Subcutaneous adipose tissue (tissue), 4 donors: ENCODE data around the gene VEGFC. TPM values are rescaled to one million over a fixed set of nuclear protein-coding genes. Genes with fewer than 3 reads are reported as not detected.

Source experiments
- total RNA-seq, 4 donors: library from RNA; depleted of rRNA; stranded (reverse); fragments of >200 nt; gene quantifications; one replicate each; pipeline ENCODE4 v1.1.0, GENCODE V29; 2016
- TF ChIP-seq, protein P1 (sequence below): fragments of 450-650 bp; IDR thresholded peaks from one replicate; pipeline ENCODE4 v1.5.1; 2016; ENCODE audit warnings: low read depth, mild to moderate bottlenecking, control low read depth, antibody characterized with exemption, moderate library complexity

Gene VEGFC
- total RNA-seq, 4 donors from 2014 or later: 12.6 to 25.4 (median 14.4) TPM

DNA sequence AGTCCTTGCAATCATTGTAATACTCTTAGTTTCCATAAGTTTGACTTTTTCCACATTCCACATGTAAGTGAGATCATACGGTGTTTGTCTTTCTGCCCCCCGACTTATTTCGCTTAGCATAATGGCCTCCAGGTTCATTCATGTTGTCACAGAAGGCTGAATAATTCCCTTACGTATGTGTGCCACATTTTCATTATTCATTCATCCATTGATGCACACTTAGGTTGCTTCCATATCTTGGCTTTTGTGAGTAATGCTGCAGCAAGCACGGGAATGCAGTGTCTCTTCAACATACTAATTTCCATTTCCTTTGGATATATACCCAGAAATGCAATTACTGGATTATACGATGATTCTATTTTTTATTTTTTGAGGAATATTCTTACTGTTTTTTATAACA, 22.0 kb upstream of the VEGFC start:
- TF ChIP-seq, protein P1, sequence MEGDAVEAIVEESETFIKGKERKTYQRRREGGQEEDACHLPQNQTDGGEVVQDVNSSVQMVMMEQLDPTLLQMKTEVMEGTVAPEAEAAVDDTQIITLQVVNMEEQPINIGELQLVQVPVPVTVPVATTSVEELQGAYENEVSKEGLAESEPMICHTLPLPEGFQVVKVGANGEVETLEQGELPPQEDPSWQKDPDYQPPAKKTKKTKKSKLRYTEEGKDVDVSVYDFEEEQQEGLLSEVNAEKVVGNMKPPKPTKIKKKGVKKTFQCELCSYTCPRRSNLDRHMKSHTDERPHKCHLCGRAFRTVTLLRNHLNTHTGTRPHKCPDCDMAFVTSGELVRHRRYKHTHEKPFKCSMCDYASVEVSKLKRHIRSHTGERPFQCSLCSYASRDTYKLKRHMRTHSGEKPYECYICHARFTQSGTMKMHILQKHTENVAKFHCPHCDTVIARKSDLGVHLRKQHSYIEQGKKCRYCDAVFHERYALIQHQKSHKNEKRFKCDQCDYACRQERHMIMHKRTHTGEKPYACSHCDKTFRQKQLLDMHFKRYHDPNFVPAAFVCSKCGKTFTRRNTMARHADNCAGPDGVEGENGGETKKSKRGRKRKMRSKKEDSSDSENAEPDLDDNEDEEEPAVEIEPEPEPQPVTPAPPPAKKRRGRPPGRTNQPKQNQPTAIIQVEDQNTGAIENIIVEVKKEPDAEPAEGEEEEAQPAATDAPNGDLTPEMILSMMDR: no peak

DNA sequence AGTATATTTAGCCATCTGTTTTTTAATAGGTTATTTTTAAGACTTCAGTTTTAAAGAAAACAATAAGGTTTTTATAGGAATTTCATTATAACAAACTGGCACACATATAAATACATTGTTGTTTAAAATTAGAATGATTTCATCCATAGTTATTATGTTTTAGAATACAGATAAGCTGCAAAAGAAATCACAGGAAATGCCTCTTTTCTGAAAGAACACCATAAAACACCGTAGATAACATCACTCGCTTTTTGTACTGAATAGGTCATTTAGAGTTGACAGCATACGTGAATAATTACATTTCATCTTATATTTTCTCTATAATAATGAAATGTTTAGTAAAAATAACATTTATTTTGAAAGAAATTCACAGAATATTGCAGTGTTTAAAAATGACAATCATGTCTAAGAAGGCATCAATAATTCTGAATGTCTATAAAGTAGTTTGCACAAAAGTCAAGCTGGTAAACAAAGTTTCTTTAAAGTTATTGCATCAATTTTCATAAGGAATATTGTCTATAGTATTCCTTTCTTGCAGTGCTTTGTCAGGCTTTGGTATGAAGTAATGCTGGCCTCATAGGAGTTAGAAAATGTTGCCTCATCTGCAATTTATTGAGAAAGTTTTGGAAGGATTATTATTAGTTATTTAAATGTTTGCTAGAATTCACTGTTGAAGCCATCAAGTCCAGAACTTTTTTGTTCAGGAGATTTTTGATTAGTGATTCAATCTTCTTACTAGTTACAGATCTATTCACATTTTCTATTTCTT, 17.9 kb upstream of the VEGFC start:
- TF ChIP-seq, protein P1: no peak

DNA sequence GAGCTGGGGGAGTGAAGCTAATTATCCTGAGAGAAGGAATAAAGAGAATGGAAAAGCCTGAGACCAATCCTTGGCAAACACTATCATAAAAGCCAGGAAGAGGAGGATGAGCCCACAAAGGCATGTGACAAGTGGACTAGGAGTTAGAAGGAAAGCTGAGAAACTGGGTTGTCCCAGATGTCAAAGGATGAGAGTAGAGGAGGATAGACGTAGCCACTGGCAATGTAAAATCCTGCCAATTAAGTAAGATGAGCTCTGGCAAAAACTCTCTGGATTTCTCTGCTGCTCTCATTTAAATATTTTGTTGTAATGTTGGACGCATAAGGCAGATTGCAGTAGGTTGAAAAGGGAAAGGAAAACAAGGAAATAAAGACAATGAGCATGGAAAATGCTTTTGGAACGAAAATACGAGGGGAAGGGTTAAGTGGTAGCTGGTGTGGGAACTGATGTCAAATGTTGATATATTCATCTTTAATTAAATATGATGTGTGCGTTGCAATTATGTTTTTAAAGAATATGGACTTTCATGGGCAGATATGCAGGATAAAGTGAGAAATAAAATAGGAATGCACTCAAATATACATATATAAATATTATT, 14.2 kb upstream of the VEGFC start:
- TF ChIP-seq, protein P1: no peak

DNA sequence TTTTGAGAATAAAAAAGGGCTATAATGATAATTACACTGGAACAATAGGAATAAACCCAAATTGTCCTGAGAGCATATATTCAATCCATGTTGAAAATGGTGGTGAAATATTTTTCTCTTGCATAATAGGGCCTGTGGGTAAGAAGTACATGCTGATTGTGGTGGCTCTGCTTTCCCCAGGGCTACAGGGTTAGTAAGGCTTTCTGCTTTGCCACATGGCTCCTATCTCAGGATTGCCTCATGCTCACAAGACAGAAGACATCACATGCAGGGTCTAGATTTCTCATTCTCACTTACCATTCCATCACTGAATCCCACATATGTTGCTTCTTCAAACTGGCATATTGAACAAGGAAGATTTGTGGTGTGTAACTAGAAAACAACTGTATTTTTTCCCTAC, 12.4 kb upstream of the VEGFC start:
- TF ChIP-seq, protein P1: no peak

DNA sequence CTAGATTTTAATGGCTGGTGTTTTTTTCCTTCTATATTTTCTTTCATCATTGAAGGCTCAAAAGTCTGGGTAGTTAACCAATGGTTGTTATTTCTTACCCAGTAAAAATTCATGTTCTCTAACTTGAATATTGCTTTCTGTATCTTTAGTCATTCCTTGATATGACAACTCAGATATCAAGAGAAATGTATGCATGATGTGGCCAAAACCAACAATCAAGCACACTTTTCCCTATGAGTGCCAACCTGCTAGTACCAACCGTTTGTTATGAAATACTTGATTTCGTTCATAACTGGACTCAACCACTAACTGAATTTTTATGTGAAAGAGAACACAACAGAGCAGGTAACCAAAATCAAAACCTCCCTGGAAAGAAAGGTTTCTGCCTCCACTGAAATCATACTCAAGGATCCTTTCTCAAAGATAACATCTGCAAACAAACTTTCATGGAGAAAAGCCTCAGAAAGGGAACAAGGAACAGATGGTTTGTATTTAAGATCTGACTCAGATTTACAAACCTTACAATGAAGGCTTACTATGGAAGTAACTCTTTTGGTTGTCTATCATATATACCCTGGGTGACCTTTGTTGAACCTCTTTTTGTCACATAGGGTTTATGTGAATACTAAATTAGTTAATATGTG, 8.3 kb upstream of the VEGFC start:
- TF ChIP-seq, protein P1: no peak

DNA sequence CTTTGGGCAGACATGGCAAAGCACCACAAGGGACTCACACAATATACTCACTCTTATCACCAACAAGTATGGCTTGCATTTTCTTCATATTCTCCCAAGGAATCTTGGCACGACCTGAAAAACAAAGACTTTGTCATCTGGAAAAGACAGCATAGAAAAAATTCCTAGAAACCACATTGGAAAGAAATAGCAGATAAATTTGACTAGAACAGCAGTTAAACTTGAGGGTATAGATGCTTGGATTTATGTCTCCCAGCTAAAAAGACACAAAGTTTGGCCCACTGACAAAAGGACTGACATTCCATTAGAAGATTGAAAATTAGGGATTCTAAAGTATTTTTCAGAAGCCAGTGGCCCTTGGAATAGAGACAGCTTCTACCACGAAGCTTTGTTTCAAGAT, 6.9 kb upstream of the VEGFC start:
- TF ChIP-seq, protein P1: no peak

DNA sequence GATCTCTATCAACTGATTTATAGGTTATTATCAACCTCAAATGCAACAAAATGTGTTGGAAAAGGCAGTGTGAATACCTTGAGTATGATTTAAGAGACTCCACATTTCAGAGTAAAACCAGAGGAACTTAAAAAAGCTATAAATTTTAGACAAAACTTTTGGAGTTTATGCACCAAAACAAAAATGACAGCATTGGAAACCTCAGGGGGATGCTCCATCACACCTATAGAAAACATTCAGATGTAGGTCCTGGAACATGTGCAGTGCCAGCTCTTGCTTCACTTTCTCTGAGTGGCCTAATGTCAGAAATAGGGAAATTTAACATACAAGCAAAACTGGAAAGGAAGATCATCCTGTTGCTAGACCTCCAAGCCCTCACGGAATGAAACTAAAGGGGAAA, 5.8 kb upstream of the VEGFC start:
- TF ChIP-seq, protein P1: no peak
